ENCODE data around the gene PPP1R1C.

The PPP1R1C gene

GRCh38 chr2:181972431-181973170 is 13.1 kb upstream of the PPP1R1C start:
- no peak for DNase-seq (ENCODE audit: low spot score)

- no peak for DNase-seq (ENCODE audit: low spot score)
Observed at GRCh38 chr2:181973171-181973783, 12.4 kb upstream of the PPP1R1C start.

DNA sequence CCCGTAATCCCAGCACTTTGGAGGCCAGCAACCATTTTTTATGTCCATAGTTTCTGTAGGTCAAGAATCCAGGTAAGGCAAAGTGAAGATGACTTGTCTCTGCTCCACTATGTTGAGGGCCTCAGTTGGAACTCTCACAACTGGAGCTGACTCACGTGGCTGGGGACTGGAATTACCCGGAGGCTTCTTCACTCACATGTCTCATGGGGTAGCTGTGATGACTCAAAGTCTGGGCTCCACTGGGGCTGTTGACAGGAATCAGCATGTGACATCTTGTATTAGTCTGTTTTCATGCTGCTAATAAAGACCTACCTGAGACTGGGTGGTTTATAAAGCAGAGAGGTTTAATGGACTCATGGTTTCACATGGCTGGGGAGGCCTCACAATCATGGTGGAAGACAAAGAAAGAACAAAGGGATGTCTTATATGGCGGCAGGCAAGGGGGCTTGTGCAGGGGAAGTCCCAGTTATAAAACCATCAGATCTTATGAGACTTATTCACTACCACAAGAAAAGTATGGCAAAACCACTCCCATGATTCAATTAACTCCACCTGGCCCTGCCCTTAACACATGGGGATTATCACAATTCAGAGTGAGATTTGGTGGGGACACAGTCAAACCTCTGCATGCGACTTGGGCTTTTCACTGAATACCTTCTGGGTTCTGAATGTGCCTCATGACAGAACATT is 7.8 kb upstream of the PPP1R1C start:
- no peak for DNase-seq (ENCODE audit: low spot score)

GRCh38 chr2:181978351-181979150 is 7.1 kb upstream of the PPP1R1C start:
- no peak for DNase-seq (ENCODE audit: low spot score)

DNA sequence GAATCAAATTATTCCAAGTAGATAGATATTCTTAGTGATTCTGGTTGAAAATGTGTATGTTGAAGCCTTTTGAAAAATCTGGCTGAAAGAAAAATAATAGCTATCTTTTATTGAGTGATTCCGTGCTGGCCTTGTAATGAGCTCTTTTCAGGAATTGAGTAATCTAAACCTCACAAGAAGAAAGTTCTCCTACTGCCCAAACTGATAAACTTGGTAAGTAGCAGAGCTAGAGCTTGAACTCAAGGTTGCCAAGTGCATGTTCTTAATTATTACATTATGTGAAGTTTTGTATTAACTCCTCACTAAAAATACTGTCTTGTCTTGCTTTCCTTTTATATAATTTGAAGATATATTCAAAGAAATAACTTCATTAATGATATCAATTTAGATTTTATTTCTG is 1.6 kb upstream of the PPP1R1C start:
- no peak for DNase-seq (ENCODE audit: low spot score)

GRCh38 chr2:181984814-181985631 is 630 bp upstream of the PPP1R1C start:
- no peak for DNase-seq (ENCODE audit: low spot score)

- DNase-seq (ENCODE audit: low spot score) = no peak
Observed at GRCh38 chr2:181988154-181988924, 2.7 kb downstream of the PPP1R1C start.

GRCh38 chr2:181989099-181989498 is 3.4 kb downstream of the PPP1R1C start:
- DNase-seq (ENCODE audit: low spot score) = no peak

DNA sequence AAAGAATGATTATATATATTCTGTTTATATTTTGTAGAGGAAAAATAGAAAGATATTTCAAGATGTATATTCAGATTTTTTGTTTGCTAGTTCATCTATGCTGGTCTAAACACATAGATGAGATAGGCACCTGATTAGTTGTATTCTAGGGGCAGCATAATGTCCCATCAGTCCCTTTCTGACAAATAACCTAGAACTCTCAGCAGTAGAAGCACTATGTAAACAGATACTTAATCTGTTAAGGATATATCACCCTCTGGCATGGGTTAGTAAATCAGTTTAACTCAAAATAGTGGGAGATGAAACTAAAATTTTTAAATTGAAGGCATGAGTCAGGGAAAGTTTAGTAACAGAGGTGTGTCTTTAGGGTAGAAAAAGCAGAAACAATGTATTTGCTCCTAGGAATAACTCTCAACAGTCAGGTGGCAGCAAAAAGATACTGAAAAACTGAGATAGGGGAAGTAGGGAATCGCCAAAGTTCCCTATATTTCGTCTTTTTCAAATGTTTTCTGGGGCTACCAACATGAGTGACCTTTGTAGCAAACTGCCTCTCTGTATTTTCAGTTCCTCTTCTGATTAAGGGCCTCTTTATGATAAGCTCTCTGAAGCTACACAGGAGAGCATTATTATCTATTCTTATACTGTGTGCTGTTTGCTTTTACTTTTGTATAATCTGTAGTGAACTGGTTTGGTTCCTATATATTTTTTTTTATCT is 5.7 kb downstream of the PPP1R1C start:
- DNase-seq (ENCODE audit: low spot score) = no peak

DNA sequence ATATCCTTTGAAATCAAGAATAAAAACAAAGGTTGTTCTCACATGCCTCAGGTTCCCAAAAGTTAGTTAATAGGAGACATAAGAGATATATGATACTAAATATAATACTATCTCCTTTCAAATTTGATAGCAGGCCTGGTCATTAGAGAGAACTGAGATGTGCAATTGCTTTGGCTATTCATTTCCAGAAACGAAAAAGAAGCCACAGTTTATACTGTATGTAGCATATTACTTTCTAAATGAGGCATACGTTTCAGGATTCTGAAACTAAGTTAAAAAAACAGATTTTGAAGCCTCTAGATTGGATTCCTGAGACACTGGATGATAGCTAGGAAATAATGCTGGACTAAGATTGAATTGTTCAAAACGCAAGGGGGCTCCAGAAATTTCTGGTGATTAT is 7.1 kb downstream of the PPP1R1C start:
- no peak for DNase-seq (ENCODE audit: low spot score)

DNA sequence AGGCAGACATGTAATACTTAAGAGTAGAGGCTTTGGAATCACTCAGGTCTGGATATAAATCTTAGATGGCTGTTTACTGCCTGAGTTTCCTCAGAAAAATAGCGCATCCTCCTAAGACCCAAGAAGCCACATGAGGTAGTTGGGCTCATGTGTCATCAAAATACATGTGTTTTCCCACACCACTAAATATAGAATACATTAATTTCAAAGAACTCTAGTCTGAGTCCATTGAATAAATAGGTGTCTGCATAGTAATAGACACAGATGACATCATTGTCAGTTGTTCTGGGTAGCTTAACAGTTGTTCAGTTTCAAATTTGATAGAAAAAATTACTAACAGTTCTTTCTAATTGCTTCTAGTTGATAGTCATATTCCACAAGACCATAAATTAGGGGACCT is 9.6 kb downstream of the PPP1R1C start:
- no peak for DNase-seq (ENCODE audit: low spot score)

DNA sequence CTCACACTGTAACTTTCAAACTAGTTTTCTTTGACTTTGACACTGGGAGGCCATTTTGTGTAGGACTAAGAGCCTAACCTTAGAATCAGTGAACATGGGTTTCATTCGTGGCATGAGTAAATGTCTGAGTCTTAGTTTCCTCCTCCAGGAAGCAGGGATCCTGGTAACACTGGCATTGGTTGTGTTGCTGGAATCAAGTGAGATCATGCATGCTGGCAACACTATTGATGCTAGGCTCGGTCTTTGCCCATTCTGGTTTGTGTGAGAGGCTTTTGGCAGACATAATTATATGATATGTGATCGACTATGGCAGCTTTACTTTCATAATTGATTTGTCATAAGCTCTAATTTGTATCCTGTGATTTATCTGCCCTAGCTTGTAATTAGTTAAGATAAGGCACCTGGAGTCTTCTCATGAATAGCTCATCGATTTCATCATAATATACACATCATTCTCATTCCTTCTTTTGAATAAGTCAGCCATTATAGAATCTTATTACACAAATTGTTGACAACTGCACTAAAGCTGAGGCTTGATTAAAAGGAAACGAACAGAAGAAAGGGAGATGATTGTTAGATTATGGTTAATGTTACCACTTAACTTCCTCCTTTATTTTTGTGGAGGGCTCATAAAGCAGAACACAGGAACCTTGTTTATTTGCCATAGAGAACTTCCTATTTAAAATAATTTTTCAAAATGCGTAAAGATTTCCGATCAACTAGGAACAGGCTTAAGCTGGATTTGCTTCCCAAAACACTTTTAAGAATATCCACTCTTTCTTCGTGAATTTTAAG is 12.6 kb downstream of the PPP1R1C start:
- DNase-seq (ENCODE audit: low spot score) = no peak

GRCh38 chr2:181998891-181999654 is 13.4 kb downstream of the PPP1R1C start:
- DNase-seq (ENCODE audit: low spot score) = no peak

DNA sequence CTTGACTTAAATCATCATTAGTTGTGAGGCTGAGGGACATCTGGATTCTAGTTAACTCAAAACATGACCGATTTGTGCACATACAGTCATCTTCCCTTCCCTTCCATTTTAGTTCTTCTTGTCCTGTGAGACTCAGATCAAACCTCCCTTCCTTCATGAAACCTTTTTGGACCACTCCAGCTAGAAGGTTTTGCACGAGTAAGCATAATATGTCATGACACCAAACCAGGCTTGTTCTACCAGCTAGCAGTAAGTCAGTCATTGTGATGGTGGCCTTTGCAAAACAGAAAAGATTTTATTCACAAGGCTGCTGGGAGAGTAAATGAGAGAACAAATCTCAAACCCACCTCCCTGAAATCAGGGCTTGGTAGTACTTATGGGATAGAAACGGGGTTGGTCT is 14.3 kb downstream of the PPP1R1C start:
- no peak for DNase-seq (ENCODE audit: low spot score)

DNA sequence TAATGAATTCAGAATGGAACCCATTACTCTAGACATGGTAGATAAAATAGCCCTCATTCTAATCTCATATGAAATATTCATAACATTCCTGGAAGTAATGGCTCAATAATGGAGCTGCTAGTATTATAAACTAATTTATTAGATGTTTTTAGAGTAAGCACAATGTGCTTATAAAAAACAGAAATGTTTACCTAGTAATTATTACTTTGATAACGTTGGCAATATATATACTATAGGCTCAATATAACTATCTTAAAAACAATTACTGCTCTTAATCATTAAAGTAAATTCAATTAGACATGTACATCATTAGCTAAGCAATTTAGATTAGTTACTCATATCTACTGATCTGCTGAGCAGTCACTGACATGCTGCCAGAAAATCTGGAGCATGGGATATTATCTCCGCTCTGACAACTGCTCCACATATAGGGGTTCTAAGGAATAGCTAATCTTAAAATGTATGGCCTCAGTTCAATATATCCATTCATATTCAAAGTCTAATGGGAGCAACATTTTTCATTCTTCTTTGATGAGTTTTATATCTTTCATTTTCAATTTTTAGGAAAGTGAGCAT is 19.4 kb downstream of the PPP1R1C start:
- no peak for DNase-seq (ENCODE audit: low spot score)

GRCh38 chr2:182006595-182007341 is 21.1 kb downstream of the PPP1R1C start:
- no peak for DNase-seq (ENCODE audit: low spot score)

DNA sequence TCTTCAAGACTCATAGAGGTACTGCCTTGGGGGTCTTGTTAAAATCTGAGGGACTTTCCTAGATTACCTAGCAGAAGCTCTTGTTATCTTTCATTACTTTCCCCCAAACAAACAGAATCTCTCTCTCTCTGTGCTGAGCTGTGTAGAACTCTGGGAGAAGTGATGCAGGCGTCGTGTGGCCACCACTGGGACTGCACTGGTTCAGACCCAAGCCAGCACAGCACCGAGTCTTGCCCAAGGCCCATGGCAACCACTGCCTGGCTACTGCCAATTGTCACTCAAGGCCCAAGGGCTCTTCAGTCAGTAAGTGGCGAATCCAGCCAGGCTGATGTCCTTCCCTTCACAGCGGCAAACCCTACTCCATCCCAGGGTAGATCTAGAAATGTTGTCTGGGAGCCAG is 28.6 kb downstream of the PPP1R1C start:
- no peak for DNase-seq (ENCODE audit: low spot score)
